GM19324 (cell line): Measurements from ENCODE around the gene APOBEC3H.

Source experiments
- ATAC-seq: cut with Tn5 transposase; IDR thresholded peaks from one replicate; pipeline ENCODE4 v1.9.1; 2021; ENCODE audit warnings: mild to moderate bottlenecking, moderate library complexity; ENCODE audit not compliant: unreplicated experiment, low FRiP score

APOBEC3H gene

DNA sequence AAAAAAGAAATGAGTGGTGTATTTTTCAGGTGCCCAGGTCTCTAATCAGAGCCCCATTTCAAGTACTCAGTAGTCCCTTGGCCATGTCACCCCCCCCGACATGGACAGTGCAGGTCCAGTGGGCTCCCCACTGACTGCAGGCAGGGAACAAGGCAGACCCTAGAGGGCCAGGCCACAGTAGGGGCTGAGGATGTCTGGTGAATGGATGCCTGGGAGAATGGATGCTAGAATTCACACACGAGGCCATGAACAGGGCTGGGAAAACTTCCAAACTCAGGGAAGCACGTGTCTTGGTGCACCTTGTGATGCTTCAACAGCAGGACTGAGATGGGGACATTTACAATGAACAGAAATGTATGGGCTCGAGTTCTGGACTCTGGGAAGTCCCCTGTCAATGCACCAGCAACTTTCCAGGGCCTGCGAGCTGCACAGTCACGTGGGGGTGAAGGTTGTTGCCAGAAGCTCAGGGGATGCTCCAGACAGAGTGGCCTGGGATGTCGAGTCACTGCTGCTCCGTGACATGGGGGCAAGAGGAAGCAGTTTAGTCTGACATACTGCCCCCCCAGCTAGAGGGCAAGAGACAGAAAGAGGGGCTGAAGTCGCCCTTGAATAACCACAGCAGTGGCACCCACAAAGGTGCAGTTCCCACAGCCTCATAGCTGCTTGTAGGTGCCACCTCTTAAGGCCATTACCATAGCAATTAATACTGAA lies 16.8 kb upstream of the APOBEC3H start:
- no peak for ATAC-seq

DNA sequence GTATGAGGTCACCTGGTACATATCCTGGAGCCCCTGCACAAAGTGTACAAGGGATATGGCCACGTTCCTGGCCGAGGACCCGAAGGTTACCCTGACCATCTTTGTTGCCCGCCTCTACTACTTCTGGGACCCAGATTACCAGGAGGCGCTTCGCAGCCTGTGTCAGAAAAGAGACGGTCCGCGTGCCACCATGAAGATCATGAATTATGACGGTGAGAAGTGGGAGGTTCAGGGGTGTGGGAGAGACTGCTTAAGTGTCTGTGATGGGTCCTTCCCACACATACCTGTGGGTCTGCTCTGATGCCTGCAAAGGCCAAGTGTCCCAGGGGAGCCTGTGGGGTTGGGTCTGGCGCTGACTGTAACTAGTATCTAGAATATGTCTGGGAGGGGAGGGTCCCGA lies 16.0 kb upstream of the APOBEC3H start:
- no peak for ATAC-seq

DNA sequence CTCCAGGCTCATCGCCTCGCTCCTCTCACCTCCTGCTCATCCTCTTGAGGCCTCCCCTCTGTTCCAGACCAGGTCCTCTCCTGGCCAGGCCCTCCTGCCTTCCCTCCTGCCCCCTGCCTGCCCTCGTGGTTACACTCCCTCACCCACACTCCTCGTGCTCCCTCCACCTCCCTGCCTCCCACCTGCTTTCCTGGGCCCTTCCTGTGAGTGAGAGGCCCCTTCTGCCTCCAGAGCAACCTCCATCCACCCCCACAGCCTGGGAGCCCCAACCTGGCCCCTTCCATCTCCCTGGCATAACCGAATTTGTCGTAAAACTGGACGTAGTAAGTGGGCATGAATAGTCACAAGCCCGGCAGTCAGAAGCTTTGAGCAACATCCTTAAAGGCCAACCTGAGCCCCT lies 15.4 kb upstream of the APOBEC3H start:
- ATAC-seq, result no peak

GRCh38 chr22:39083212-39084165 lies 13.6 kb upstream of the APOBEC3H start:
- ATAC-seq, result no peak

GRCh38 chr22:39084666-39085065 lies 12.4 kb upstream of the APOBEC3H start:
- no peak for ATAC-seq

DNA sequence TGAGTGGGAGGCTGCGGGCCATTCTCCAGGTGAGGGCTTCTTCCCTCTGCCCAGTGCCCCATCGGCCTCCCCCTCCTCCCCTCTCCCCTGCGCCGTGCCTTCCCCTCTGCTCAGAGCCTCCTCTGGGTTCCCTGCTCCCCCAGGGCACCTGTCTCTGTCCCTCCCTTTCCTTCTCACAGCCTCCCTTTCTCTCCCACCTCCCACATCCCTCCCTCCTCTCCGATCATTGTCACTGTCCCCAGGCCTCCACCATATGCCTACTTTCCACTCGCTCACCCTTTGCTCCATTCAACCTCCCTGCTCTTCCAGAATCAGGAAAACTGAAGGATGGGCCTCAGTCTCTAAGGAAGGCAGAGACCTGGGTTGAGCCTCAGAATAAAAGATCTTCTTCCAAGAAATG lies 9.9 kb upstream of the APOBEC3H start:
- no peak for ATAC-seq

DNA sequence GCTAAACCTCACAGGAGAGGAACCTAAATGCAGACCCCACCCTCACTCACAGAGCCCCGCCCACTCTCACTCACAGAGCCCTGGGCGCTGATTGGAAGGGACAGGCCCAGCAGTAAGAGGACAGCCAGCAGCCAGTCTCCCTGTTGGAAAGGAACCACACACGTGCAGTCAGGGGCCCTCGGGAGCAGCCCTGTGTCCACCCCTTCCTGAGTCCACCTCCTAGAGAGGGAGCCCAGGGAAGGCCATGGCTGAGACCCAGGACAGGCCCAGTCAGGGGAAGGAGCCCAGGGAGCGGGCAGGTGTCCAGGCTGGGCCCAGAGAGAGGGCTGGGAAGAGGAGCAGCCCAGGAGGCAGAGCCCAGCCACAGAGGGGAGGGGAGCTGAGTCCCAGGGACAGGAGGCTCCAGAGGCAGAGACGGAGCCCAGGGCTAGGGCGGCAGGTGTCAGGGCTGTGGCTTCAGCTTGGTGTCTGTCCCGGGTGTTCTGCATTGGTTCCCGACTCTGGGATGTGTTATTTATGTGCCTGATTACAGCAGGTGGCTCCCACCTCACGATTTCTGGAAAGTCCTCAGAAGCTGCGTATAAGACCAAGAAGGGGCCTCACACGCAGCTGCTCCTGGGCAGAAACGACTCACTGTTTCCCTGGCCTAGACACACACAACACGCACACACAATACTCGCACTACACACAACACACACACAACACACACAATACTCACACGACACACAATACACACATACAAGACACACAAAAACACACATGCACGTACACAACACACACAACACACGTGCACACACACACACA lies 9.0 kb upstream of the APOBEC3H start:
- ATAC-seq, result no peak

DNA sequence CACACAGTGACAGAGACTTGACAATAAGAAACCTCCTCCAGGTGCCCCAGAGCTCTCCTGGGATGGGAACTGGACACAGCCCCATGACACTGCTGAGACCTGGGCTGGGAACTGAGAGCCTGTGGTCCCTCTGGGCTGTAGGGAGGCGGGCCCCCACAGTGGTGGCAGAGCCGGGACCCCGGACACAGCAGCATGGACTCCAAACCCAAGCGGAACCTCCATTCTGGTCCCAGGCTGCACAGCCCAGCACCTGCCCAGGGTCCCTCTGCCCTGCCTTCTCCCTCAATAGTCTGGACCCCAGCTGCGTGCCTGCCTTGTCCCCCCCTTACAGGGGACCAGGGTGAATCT lies 8.4 kb upstream of the APOBEC3H start:
- ATAC-seq, result no peak

- ATAC-seq, result no peak
Observed at GRCh38 chr22:39089928-39090327, 7.1 kb upstream of the APOBEC3H start.

GRCh38 chr22:39090426-39091064 lies 6.5 kb upstream of the APOBEC3H start:
- no peak for ATAC-seq

DNA sequence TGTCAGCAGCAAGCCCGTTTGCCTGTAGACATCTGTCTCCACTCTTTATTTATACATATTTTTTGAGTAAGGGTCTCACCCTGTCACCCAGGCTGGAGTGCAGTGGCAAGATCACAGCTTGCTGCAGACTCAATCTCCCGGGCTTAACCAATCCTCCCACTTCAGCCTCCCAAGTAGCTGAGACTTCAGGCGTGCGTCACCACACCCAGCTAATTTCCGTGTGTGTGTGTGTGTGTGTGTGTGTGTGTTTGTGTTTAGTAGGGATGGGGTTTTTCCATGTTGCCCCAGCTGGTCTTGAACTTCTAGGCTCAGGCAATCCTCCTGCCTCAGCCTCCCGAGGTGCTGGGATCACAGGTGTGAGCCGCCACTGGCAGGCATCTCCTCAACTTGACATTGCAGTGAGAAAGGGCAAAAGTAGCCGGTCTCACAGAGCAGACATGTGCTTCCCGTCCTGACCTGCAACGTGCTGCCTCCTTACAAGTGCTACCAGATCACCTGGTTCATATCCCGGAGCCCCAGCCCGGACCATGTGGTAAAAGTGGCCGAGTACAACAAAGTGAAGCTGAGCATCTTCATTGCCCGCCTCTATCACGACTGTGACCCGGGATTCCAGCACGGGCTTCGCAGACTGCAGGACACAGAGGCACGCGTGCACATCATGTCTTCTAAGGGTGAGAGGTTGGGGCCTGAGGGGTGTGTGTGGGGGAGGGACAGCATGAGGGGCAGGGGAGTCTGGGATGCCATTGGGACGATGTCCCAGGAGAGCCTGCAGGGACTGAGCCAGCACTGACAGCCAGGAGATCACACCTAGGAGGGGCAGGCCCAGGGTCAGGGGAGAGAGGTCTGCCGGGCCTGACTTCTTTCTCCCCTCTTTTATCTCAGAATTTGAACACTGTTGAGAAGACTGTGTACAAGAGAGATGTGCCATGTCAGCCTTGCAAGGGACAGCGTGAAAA lies 5.6 kb upstream of the APOBEC3H start:
- ATAC-seq, result no peak

DNA sequence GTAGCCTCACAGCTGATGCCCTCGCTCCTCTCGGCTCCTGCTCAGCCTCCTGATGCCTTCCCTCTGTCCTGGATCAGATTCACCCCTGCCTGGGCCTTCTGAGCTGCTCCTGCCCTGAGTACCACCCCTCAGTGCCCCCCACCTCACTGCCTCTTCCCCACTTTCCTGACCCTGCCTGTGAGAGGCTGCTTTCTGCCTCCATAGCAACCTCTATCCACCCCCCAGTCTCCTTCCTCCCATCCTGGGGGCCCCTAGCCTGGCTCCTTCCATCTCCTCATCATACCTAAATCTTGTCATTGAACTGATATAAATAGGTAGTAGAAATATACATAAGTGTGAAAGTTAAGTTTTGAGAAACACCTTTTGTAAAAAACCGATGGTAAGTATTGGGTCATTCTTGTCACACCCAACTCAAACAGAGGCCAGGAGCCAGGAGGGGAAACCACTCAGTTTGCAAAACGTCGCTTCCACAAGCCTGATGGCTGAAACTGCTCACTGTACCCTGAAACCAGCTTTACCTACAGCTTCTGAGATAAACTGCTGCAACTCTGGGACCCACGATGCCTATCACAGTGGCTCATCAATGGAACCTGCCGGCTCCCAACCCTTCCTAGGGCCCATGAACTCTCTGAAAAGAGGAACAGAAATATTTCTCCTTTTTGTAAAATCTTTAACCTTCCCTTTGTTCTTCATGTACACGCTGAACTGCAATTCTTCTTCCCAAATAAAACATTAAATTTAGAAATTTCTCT lies 4.8 kb upstream of the APOBEC3H start:
- ATAC-seq, result no peak

- ATAC-seq, result no peak
Observed at GRCh38 chr22:39094717-39095389, 2.2 kb upstream of the APOBEC3H start.

GRCh38 chr22:39095971-39096370 lies 1.1 kb upstream of the APOBEC3H start:
- no peak for ATAC-seq

- no peak for ATAC-seq
Observed at GRCh38 chr22:39098026-39098425, 982 bp downstream of the APOBEC3H start.

DNA sequence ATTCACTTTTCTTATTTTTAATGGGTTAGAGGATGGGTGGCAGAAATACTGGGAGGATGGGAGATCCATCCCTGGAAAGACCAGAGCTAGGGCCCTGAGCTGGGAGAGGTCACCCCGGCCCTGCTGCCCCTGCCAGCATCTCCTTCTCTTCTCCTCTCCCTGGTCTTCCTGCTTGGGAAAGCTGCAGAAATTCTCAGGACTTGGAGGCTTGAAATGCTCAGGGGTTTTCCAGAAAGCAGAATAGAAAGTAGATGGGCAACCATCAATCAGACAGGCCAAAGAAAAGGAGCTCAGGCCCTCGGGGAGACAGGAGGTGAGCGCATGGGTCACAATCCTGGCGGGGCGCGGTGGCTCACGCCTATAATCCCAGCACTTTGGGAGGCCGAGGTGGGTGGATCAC lies 1.5 kb downstream of the APOBEC3H start:
- ATAC-seq, result no peak

- ATAC-seq, result no peak
Observed at GRCh38 chr22:39101226-39101625, 4.2 kb downstream of the APOBEC3H start.

- no peak for ATAC-seq
Observed at GRCh38 chr22:39103431-39103830, 6.4 kb downstream of the APOBEC3H start.
